Measurements from ENCODE around the gene ZNF683. TPM values are rescaled to one million over a fixed set of nuclear protein-coding genes. Genes with fewer than 3 reads are reported as not detected.
A peak's percentile ranks its signal among the peaks of the same experiment; 100 is the strongest.

The ZNF683 gene
- total RNA-seq, 2 donors from 2014 or later = not detected

DNA sequence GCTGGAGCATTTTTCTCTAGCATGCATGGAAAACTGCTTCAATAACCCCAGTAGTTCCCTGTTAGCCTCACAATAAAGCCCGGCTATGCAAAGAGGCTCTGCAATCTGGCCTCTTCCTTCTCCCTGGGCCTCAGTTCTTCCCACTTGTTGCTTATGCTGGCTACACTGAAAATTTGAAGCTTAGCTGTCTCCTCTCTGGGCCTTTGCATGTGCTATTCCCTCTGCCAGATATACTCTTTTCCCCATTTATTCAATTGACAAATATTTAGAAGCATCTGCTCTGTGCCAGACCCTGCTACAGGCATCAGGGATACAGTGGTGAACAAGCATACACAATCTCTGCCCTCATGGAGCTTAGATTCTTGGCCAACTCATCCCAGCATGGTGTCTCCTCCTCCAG is 33.9 kb downstream of the ZNF683 start:
- no peaks in the 10 kb centered on the region for H3K4me1 ChIP-seq (ENCODE audit: control insufficient read depth, insufficient read depth, low read length)
- Mint-ChIP-seq H3K9me3 (no peaks in the 10 kb centered on the region), H3K27me3 (ENCODE audit: insufficient read depth) (peaks cover 26% of the 10 kb centered on the region), H3K4me3 (no peak overlapping the region), H3K4me1 (peaks cover 7% of the 10 kb centered on the region), H3K36me3 (ENCODE audit: low read depth) (no peaks in the 10 kb centered on the region), H3K27ac (no peak overlapping the region)
- H3K27ac ChIP-seq (ENCODE audit: low read depth, low read length) = no peak overlapping the region
- peaks cover 13% of the 10 kb centered on the region for H3K27me3 ChIP-seq (ENCODE audit: control insufficient read depth, insufficient read depth, low read length, poor library complexity, severe bottlenecking)
- H3K9ac ChIP-seq (ENCODE audit: extremely low read depth, low read length, poor library complexity, severe bottlenecking) = no peak overlapping the region
- WGBS, 2 experiments (ENCODE audit: insufficient coverage in 1 of 2, insufficient read length in 1 of 2) = 91 to 92% methylated on average over 1 of the region's 1 CpG
- no peaks in the 10 kb centered on the region for H3K36me3 ChIP-seq (ENCODE audit: control insufficient read depth, insufficient read depth, low read length)
- no peak overlapping the region for H3K4me3 ChIP-seq (ENCODE audit: low read length)
- H3K9me3 ChIP-seq (ENCODE audit: control insufficient read depth, low read length) = no peaks in the 10 kb centered on the region
- DNase-seq = no peak
- TF ChIP-seq, protein P1, sequence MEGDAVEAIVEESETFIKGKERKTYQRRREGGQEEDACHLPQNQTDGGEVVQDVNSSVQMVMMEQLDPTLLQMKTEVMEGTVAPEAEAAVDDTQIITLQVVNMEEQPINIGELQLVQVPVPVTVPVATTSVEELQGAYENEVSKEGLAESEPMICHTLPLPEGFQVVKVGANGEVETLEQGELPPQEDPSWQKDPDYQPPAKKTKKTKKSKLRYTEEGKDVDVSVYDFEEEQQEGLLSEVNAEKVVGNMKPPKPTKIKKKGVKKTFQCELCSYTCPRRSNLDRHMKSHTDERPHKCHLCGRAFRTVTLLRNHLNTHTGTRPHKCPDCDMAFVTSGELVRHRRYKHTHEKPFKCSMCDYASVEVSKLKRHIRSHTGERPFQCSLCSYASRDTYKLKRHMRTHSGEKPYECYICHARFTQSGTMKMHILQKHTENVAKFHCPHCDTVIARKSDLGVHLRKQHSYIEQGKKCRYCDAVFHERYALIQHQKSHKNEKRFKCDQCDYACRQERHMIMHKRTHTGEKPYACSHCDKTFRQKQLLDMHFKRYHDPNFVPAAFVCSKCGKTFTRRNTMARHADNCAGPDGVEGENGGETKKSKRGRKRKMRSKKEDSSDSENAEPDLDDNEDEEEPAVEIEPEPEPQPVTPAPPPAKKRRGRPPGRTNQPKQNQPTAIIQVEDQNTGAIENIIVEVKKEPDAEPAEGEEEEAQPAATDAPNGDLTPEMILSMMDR (conservative IDR thresholded peaks at IDR 0.05) = no peak

DNA sequence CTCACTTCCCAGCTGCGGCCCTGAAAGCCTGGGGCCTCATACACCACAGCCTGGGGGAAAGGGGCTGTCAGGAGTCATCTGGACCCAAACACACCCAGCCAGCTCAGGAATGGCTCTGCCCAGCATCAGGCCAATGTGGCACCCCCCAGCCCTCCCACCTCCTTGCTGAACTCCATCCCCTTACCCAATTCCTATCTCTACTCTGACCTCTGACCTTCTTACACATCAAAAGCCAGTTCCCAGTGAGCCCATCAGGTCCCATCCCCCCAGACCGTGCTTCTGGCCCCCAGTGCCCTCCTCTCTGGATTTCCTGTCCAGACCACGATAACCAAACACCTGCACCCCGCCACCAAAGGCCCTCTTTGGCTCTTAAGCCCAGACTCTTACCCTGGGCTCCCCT is 34.9 kb downstream of the ZNF683 start:
- no peaks in the 10 kb centered on the region for H3K36me3 Mint-ChIP-seq (ENCODE audit: low read depth)
- Histone ChIP-seq H3K27me3 (ENCODE audit: control insufficient read depth, insufficient read depth, low read length, poor library complexity, severe bottlenecking) (peaks cover 13% of the 10 kb centered on the region), H3K4me1 (ENCODE audit: control insufficient read depth, insufficient read depth, low read length) (no peaks in the 10 kb centered on the region), H3K9me3 (ENCODE audit: control insufficient read depth, low read length) (no peaks in the 10 kb centered on the region), H3K4me3 (ENCODE audit: low read length) (no peak overlapping the region), H3K36me3 (ENCODE audit: control insufficient read depth, insufficient read depth, low read length) (no peaks in the 10 kb centered on the region), H3K27ac (ENCODE audit: low read depth, low read length) (no peak overlapping the region), H3K9ac (ENCODE audit: extremely low read depth, low read length, poor library complexity, severe bottlenecking) (no peak overlapping the region)
- H3K4me3 Mint-ChIP-seq = no peak overlapping the region
- 90 to 100% methylated on average over 1 to 4 of the region's 4 CpGs for WGBS, 2 experiments (ENCODE audit: insufficient coverage in 1 of 2, insufficient read length in 1 of 2)
- DNase-seq = no peak
- H3K4me1 Mint-ChIP-seq = peaks cover 7% of the 10 kb centered on the region
- H3K27me3 Mint-ChIP-seq (ENCODE audit: insufficient read depth) = peaks cover 26% of the 10 kb centered on the region
- H3K27ac Mint-ChIP-seq = no peak overlapping the region
- H3K9me3 Mint-ChIP-seq = no peaks in the 10 kb centered on the region
- TF ChIP-seq, protein P1 (conservative IDR thresholded peaks at IDR 0.05) = no peak

DNA sequence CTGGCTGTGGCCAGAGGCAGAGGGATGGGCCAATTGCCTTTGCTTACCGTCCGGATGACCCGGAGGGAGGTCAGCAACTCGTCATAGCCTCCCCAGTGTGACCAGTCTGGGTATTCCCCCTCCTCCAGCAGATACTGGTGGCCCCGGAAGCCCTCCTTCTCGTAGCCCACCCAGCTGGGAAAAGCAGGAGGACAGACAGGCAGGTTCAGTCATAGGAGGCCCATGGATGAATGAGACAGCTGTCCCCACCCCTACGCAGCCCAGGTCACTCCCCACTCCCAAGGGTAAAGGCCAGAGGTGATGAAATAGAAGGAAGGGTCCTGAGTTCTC is 35.4 kb downstream of the ZNF683 start:
- peak overlapping the region; percentile 90 for H3K4me3 Mint-ChIP-seq
- peaks cover 26% of the 10 kb centered on the region for H3K27me3 Mint-ChIP-seq (ENCODE audit: insufficient read depth)
- 92% methylated on average over 7 of the region's 7 CpGs; no CpG with 5 or more reads in 1 of the 2 experiments for WGBS, 2 experiments (ENCODE audit: insufficient coverage in 1 of 2, insufficient read length in 1 of 2)
- no peaks in the 10 kb centered on the region for H3K9me3 Mint-ChIP-seq
- no peaks in the 10 kb centered on the region for H3K36me3 Mint-ChIP-seq (ENCODE audit: low read depth)
- H3K36me3 ChIP-seq (ENCODE audit: control insufficient read depth, insufficient read depth, low read length) = no peaks in the 10 kb centered on the region
- DNase-seq = peak; percentile 49
- H3K27me3 ChIP-seq (ENCODE audit: control insufficient read depth, insufficient read depth, low read length, poor library complexity, severe bottlenecking) = peaks cover 13% of the 10 kb centered on the region
- no peak overlapping the region for H3K27ac Mint-ChIP-seq
- TF ChIP-seq, protein P1 (conservative IDR thresholded peaks at IDR 0.05) = no peak
- H3K4me1 Mint-ChIP-seq = peaks cover 7% of the 10 kb centered on the region
- H3K4me3 ChIP-seq (ENCODE audit: low read length) = no peak overlapping the region
- H3K9me3 ChIP-seq (ENCODE audit: control insufficient read depth, low read length) = no peaks in the 10 kb centered on the region
- H3K27ac ChIP-seq (ENCODE audit: low read depth, low read length) = no peak overlapping the region
- no peaks in the 10 kb centered on the region for H3K4me1 ChIP-seq (ENCODE audit: control insufficient read depth, insufficient read depth, low read length)
- H3K9ac ChIP-seq (ENCODE audit: extremely low read depth, low read length, poor library complexity, severe bottlenecking) = no peak overlapping the region

All from endodermal cell (in vitro differentiated cells).